ENCODE data around the gene NSMF. TPM values are rescaled to one million over a fixed set of nuclear protein-coding genes. Genes with fewer than 3 reads are reported as not detected.

The NSMF gene
- total and polyA plus RNA-seq, 2 of the 4 experiments (the other 2 are of a cell fraction): 7.7 to 40.9 TPM

- no peaks in the 10 kb centered on the region; the same call in 1 of the 2 replicates for H3K9me1 ChIP-seq (ENCODE audit: insufficient read depth, low read length)
- no peak overlapping the region for H3K18ac ChIP-seq (ENCODE audit: low read depth, low read length)
- H2BK120ac ChIP-seq (ENCODE audit: low read depth, low read length): no peak overlapping the region
- no peak overlapping the region for H2BK20ac ChIP-seq (ENCODE audit: low read depth, low read length)
- H2AK9ac ChIP-seq (replicated peaks; ENCODE audit: low read depth, low read length, poor library complexity): no peak overlapping the region
- CTCF ChIA-PET: no interaction called here
- H2AFZ ChIP-seq (replicated peaks; ENCODE audit: low read length, poor library complexity): peak overlapping the region; percentile 35
- H3K36me3 ChIP-seq (ENCODE audit: control insufficient read depth, insufficient read depth, low read length): no peaks in the 10 kb centered on the region
- H3K4me2 ChIP-seq (ENCODE audit: low read depth, low read length): no peak overlapping the region
- dilution Hi-C loops (cut with HindIII; ENCODE audit: low sequenced_read_pairs, unreplicated experiment): no loop called here
- H4K8ac ChIP-seq (ENCODE audit: low read depth in 2 of 2, low read length in 2 of 2): no peak overlapping the region
- no peak overlapping the region for H2BK15ac ChIP-seq (ENCODE audit: low read depth, low read length)
- H2AK5ac ChIP-seq (ENCODE audit: low read depth, low read length): no peak overlapping the region
- H4K5ac ChIP-seq (ENCODE audit: low read depth, low read length): no peak overlapping the region
- H3K14ac ChIP-seq (replicated peaks; ENCODE audit: low read depth, low read length): no peak overlapping the region
- no peak overlapping the region for H3K9ac ChIP-seq (ENCODE audit: low read depth, low read length)
- 0 out of 2 replicates have a peak, but pooled peaks cover 1% of the 10 kb centered on the region for H3K9me3 ChIP-seq (ENCODE audit: control insufficient read depth, insufficient read depth, low read length)
- no peak overlapping the region for H3K56ac ChIP-seq (ENCODE audit: extremely low read depth, insufficient read depth, low read length)
- no TSS peak for BruUV-seq (replicated peaks)
- peak; percentile 21; the same call in 1 of the 2 replicates for ATAC-seq (ENCODE audit: low read depth)
- no peak overlapping the region for H3K4ac ChIP-seq (ENCODE audit: low read depth, low read length)
- H3K79me1 ChIP-seq (ENCODE audit: low read depth in 1 of 2, low read length in 2 of 2): no peaks in the 10 kb centered on the region
- intact Hi-C loops (cut with micrococcal nuclease): no loop called here
- H4K20me1 ChIP-seq (ENCODE audit: insufficient read depth, low read length): peaks cover 6% of the 10 kb centered on the region; the same call in 1 of the 2 replicates
- H2BK5ac ChIP-seq (ENCODE audit: low read depth, low read length, poor library complexity, severe bottlenecking): no peak overlapping the region
- TF ChIP-seq RFX5 (IDR thresholded peaks at IDR 0.05; ENCODE audit: low read depth, low read length) (no peak), RCOR1 (IDR thresholded peaks at IDR 0.05; ENCODE audit: insufficient replicate concordance, low read length) (no peak), MAFK (IDR thresholded peaks at IDR 0.05; ENCODE audit: low read depth, low read length) (no peak), FOS (IDR thresholded peaks at IDR 0.05; ENCODE audit: low read depth, low read length) (no peak)
- no peak overlapping the region for H3K23ac ChIP-seq (ENCODE audit: low read depth, low read length)
- H3K27ac ChIP-seq (ENCODE audit: insufficient read depth, low read length): no peak overlapping the region
- H3K4me1 ChIP-seq (ENCODE audit: control insufficient read depth, insufficient read depth, low read length): peaks cover 2% of the 10 kb centered on the region; the same call in 1 of the 2 replicates
- no peak for DNase-seq
- H3K4me3 ChIP-seq (ENCODE audit: insufficient read depth, low read depth, low read length): no peak overlapping the region
- POLR2A ChIA-PET (ENCODE audit: unreplicated experiment): no interaction called here
- H4K91ac ChIP-seq (ENCODE audit: insufficient read depth, low read depth, low read length): no peak overlapping the region
- in situ Hi-C loops (cut with MboI; ENCODE audit: low sequenced_read_pairs): no loop called here
- 15% methylated on average over 4 of the region's 6 CpGs; no CpG with 5 or more reads in 1 of the 2 experiments for WGBS, 2 experiments (ENCODE audit: extremely low coverage in 2 of 2, insufficient read length in 1 of 2)
- H3K27me3 ChIP-seq (ENCODE audit: control insufficient read depth, insufficient read depth, low read length): peaks cover 28% of the 10 kb centered on the region
Measured at GRCh38 chr9:137488327-137488653, 29.2 kb upstream of the NSMF start.

Data from IMR-90 (cell line).